Jurkat, Clone E6-1 (cell line): Measurements from ENCODE around the gene MRTFB.

Experiments used
- DNase-seq: peaks from one replicate; pipeline ENCODE4 v3.0.0-alpha.2; 2011; ENCODE audit warnings: low read depth, low spot score
- H3K4me3 ChIP-seq: 2 replicates; pipeline ENCODE4 v1.5.1; 2011; ENCODE audit warnings: mild to moderate bottlenecking, low read length, control low read depth, moderate library complexity

The MRTFB gene

GRCh38 chr16:14202095-14202494 lies 131.0 kb downstream of the MRTFB start:
- H3K4me3 ChIP-seq: no peak overlapping the region
- DNase-seq: no peak

GRCh38 chr16:14202697-14203096 lies 131.6 kb downstream of the MRTFB start:
- peak; percentile 18 for DNase-seq
- H3K4me3 ChIP-seq: no peak overlapping the region

GRCh38 chr16:14203166-14203565 lies 132.0 kb downstream of the MRTFB start:
- no peak for DNase-seq
- no peak overlapping the region for H3K4me3 ChIP-seq

- H3K4me3 ChIP-seq: no peak overlapping the region
- DNase-seq: no peak
Measured at GRCh38 chr16:14205666-14206065, 134.5 kb downstream of the MRTFB start.

GRCh38 chr16:14211856-14212543 lies 140.9 kb downstream of the MRTFB start:
- no peak overlapping the region for H3K4me3 ChIP-seq
- DNase-seq: no peak

- DNase-seq: no peak
- H3K4me3 ChIP-seq: no peak overlapping the region
Measured at GRCh38 chr16:14215941-14216340, 144.8 kb downstream of the MRTFB start.

GRCh38 chr16:14219983-14220382 lies 148.9 kb downstream of the MRTFB start:
- H3K4me3 ChIP-seq: no peak overlapping the region
- DNase-seq: no peak

GRCh38 chr16:14223632-14224031 lies 152.5 kb downstream of the MRTFB start:
- DNase-seq: no peak
- H3K4me3 ChIP-seq: no peak overlapping the region

GRCh38 chr16:14225457-14225856 lies 154.3 kb downstream of the MRTFB start:
- DNase-seq: no peak
- no peak overlapping the region for H3K4me3 ChIP-seq

- no peak overlapping the region for H3K4me3 ChIP-seq
- DNase-seq: no peak
Measured at GRCh38 chr16:14232106-14232864, 161.2 kb downstream of the MRTFB start.

- DNase-seq: no peak
- no peak overlapping the region for H3K4me3 ChIP-seq
Measured at GRCh38 chr16:14236401-14236800, 165.3 kb downstream of the MRTFB start.

GRCh38 chr16:14238756-14239155 lies 167.6 kb downstream of the MRTFB start:
- no peak overlapping the region for H3K4me3 ChIP-seq
- DNase-seq: no peak

- DNase-seq: no peak
- H3K4me3 ChIP-seq: no peak overlapping the region
Measured at GRCh38 chr16:14239791-14240190, 168.7 kb downstream of the MRTFB start.

- no peak for DNase-seq
- no peak overlapping the region for H3K4me3 ChIP-seq
Measured at GRCh38 chr16:14240219-14240843, 169.2 kb downstream of the MRTFB start.

- DNase-seq: no peak
- no peak overlapping the region for H3K4me3 ChIP-seq
Measured at GRCh38 chr16:14240964-14241363, 169.8 kb downstream of the MRTFB start.

- H3K4me3 ChIP-seq: no peak overlapping the region
- no peak for DNase-seq
Measured at GRCh38 chr16:14241631-14242030, 170.5 kb downstream of the MRTFB start.

- no peak overlapping the region for H3K4me3 ChIP-seq
- no peak for DNase-seq
Measured at GRCh38 chr16:14242769-14243168, 171.7 kb downstream of the MRTFB start.

GRCh38 chr16:14244196-14245010 lies 173.3 kb downstream of the MRTFB start:
- no peak for DNase-seq
- H3K4me3 ChIP-seq: no peak overlapping the region

GRCh38 chr16:14248791-14249190 lies 177.7 kb downstream of the MRTFB start:
- H3K4me3 ChIP-seq: no peak overlapping the region
- DNase-seq: no peak
